CD4-positive, CD25-positive, alpha-beta regulatory T cell (primary cell): Measurements from ENCODE around the gene TEX51. TPM values are rescaled to one million over a fixed set of nuclear protein-coding genes. Genes with fewer than 3 reads are reported as not detected.

Experiments used
- ATAC-seq, 2 donors: fragments of 150-1000 bp; cut with Tn5 transposase; one replicate each; pipeline ENCODE4 v1.10.0; 2021; ENCODE audit warnings: low read depth in 2 of 2, moderate number of reproducible peaks in 2 of 2, moderate library complexity in 1 of 2
- DNase-seq, 3 donors: peaks; one replicate each; pipeline versions ENCODE4 v3.0.0 to v3.0.0-alpha.2; 2012 to 2022; ENCODE audit warnings: mixed read lengths in 1 of 3
- H3K27ac ChIP-seq: one replicate; pipeline ENCODE4 v1.7.0; 2013; ENCODE audit warnings: mild to moderate bottlenecking, low read length; ENCODE audit not compliant: insufficient read depth, poor library complexity, severe bottlenecking
- H3K27me3 ChIP-seq: one replicate; pipeline ENCODE4 v1.7.0; 2013; ENCODE audit warnings: low read length; ENCODE audit not compliant: control insufficient read depth, insufficient read depth
- H3K36me3 ChIP-seq: one replicate; pipeline ENCODE4 v1.7.0; 2013; ENCODE audit warnings: mild to moderate bottlenecking, low read length, moderate library complexity; ENCODE audit not compliant: control insufficient read depth, insufficient read depth
- H3K4me1 ChIP-seq: 2 replicates; pipeline ENCODE4 v1.7.0; 2013; ENCODE audit warnings: mild to moderate bottlenecking, low read length; ENCODE audit not compliant: insufficient read depth, control insufficient read depth, poor library complexity, severe bottlenecking
- H3K4me3 ChIP-seq: one replicate; pipeline ENCODE4 v1.7.0; 2013; ENCODE audit warnings: low read depth, mild to moderate bottlenecking, low read length, moderate library complexity
- H3K9me3 ChIP-seq, 2 experiments: 1 replicate in 1 of 2; 2 replicates in 1 of 2; pipeline ENCODE4 v1.7.0; 2013; ENCODE audit warnings: low read length in 2 of 2, mild to moderate bottlenecking in 1 of 2, moderate library complexity in 1 of 2; ENCODE audit not compliant: control insufficient read depth in 2 of 2
- H3K27ac Mint-ChIP-seq, 3 donors: one replicate each; pipeline ENCODE4 v1.8.0; 2020 to 2022; ENCODE audit warnings: mild to moderate bottlenecking in 3 of 3, mixed read lengths in 3 of 3, moderate library complexity in 2 of 3
- H3K27me3 Mint-ChIP-seq: one replicate; pipeline ENCODE4 v1.8.0; 2022; ENCODE audit warnings: mild to moderate bottlenecking, mixed read lengths
- H3K36me3 Mint-ChIP-seq: one replicate; pipeline ENCODE4 v1.8.0; 2020; ENCODE audit warnings: mixed read lengths
- H3K4me1 Mint-ChIP-seq, 4 donors: one replicate each; pipeline ENCODE4 v1.8.0; 2020 to 2022; ENCODE audit warnings: mixed read lengths in 4 of 4, mild to moderate bottlenecking in 1 of 4
- H3K4me3 Mint-ChIP-seq, 4 donors: one replicate each; pipeline ENCODE4 v1.8.0; 2020 to 2022; ENCODE audit warnings: mild to moderate bottlenecking in 4 of 4, mixed read lengths in 4 of 4, moderate library complexity in 3 of 4
- H3K9me3 Mint-ChIP-seq, 7 donors: one replicate each; pipeline ENCODE4 v1.8.0; 2020 to 2022; ENCODE audit warnings: mixed read lengths in 7 of 7, mild to moderate bottlenecking in 3 of 7, moderate library complexity in 2 of 7
- polyA plus RNA-seq, 4 donors: library from polyadenylated mRNA; unstranded; fragments of 300-500 nt; fragmentation: Illumina TruSeq; gene quantifications; one replicate each; pipeline ENCODE4 v1.2.3, GENCODE V29; 2021
- total RNA-seq: library from RNA; stranded (reverse); gene quantifications from one replicate; pipeline ENCODE4 v1.2.3, GENCODE V29; 2022

The TEX51 gene
- total and polyA plus RNA-seq, 5 donors from 2014 or later, result not detected

DNA sequence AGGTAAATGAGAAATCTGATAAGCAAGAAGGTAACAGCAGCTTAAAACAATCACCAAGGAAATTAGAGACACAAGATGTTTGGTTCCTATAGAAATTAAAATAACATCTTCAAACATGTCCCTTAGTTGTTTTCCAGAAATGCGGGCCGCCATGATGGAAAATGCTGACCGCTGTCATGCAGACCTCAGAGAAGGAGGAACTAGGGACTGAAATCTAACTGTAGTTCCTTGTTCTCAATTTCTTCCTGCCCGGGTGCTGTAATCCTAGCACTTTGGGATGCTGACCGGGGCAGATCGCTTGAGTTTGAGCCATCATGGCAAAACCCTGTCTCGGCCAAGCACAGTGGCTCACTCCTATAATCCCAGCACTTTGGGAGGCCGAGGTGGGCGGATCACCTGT, 51.1 kb downstream of the TEX51 start:
- ATAC-seq (no peak), DNase-seq (no peak)
- no peak overlapping the region for H3K4me3 ChIP-seq
- Mint-ChIP-seq H3K27ac (no peak overlapping the region), H3K4me1 (no peaks in the 10 kb centered on the region), H3K27me3 (peaks cover 13% of the 10 kb centered on the region), H3K4me3 (no peak overlapping the region), H3K9me3 (peaks cover 0 to 3% (median 0%) of the 10 kb centered on the region in 7 donors), H3K36me3 (no peaks in the 10 kb centered on the region)
- H3K36me3 ChIP-seq, result no peaks in the 10 kb centered on the region
- no peak overlapping the region for H3K27ac ChIP-seq
- H3K9me3 ChIP-seq, result no peaks in the 10 kb centered on the region
- peaks cover 3% of the 10 kb centered on the region for H3K27me3 ChIP-seq
- no peaks in the 10 kb centered on the region for H3K4me1 ChIP-seq

DNA sequence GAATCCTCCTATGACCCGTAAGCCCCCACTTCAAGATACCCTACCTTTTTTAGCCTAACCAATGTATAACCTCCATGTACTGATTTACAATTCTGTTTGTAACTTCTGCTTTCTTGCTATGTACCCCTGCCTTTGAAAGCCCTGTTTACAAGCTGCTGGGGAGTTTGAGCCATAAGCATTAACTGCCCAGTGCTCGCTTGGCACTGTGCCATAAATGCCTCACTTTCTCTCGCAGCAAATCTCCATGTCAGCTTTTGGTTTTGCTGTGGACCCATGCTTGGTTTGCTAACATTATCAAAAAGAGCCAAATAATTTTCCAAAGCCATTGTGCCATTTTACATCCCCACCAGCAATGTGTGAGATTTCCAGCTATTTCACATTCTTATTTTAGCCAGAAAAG, 51.8 kb downstream of the TEX51 start:
- Mint-ChIP-seq H3K4me3 (no peak overlapping the region), H3K27me3 (peaks cover 10% of the 10 kb centered on the region), H3K4me1 (no peaks in the 10 kb centered on the region), H3K27ac (no peak overlapping the region), H3K36me3 (no peaks in the 10 kb centered on the region), H3K9me3 (peaks cover 0 to 4% (median 0%) of the 10 kb centered on the region in 7 donors)
- Histone ChIP-seq H3K4me3 (no peak overlapping the region), H3K9me3 (no peaks in the 10 kb centered on the region), H3K27ac (no peak overlapping the region), H3K4me1 (no peaks in the 10 kb centered on the region), H3K36me3 (no peaks in the 10 kb centered on the region), H3K27me3 (no peaks in the 10 kb centered on the region)
- no peak for ATAC-seq
- DNase-seq, result no peak

Other genes starting within 250 kb of the TEX51 start
- 75.2 TPM for gene GYPC, start 242.7 kb upstream of the TEX51 start, total RNA-seq
- 100 to 1,000 TPM; 157 to 210 (median 190) TPM for gene GYPC, start 242.7 kb upstream of the TEX51 start, polyA plus RNA-seq
- 204 TPM for gene BIN1, start 208.3 kb downstream of the TEX51 start, total RNA-seq
- gene BIN1, start 208.3 kb downstream of the TEX51 start, polyA plus RNA-seq, result 100 to 1,000 TPM; 131 to 228 (median 157) TPM